MM.1S (cell line): ENCODE results near the gene ALDH9A1.

ENCODE experiments used
- DNase-seq: peaks from one replicate; pipeline ENCODE4 v3.0.0-alpha.2; 2015
- H2AFZ ChIP-seq: fragments of 300-600 bp; sonication (generic); 2 replicates; pipeline ENCODE4 v1.6.0; 2016; ENCODE audit warnings: antibody characterized with exemption, low read length
- H3F3A ChIP-seq: fragments of 300-600 bp; sonication (generic); 2 replicates; pipeline ENCODE4 v1.6.1; 2016; ENCODE audit warnings: mild to moderate bottlenecking, antibody characterized with exemption, low read length, moderate library complexity, mixed read lengths; ENCODE audit not compliant: insufficient read depth
- H3K27ac ChIP-seq: fragments of 300-600 bp; sonication (generic); 2 replicates; pipeline ENCODE4 v1.5.1; 2016; ENCODE audit warnings: mild to moderate bottlenecking, low read length
- H3K27me3 ChIP-seq: fragments of 300-600 bp; sonication (generic); replicated peaks from 2 replicates; pipeline ENCODE4 v1.6.0; 2016; ENCODE audit warnings: low read length; ENCODE audit not compliant: insufficient read depth
- H3K36me3 ChIP-seq: fragments of 300-600 bp; sonication (generic); replicated peaks from 2 replicates; pipeline ENCODE4 v1.6.1; 2016; ENCODE audit warnings: mild to moderate bottlenecking, low read length, mixed read lengths; ENCODE audit not compliant: insufficient read depth
- H3K4me1 ChIP-seq: fragments of 300-600 bp; sonication (generic); 2 replicates; pipeline ENCODE4 v1.6.1; 2016; ENCODE audit warnings: low read length, mixed read lengths
- H3K4me2 ChIP-seq: fragments of 300-600 bp; sonication (generic); 2 replicates; pipeline ENCODE4 v1.6.0; 2016; ENCODE audit warnings: low read depth, low read length
- H3K4me3 ChIP-seq: fragments of 300-600 bp; sonication (generic); 2 replicates; pipeline ENCODE4 v1.5.1; 2016; ENCODE audit warnings: low read length, mixed read lengths
- H3K79me2 ChIP-seq: fragments of 300-600 bp; sonication (generic); 2 replicates; pipeline ENCODE4 v1.6.1; 2016; ENCODE audit warnings: mixed run types, low read length, mixed read lengths
- H3K9ac ChIP-seq: fragments of 300-600 bp; sonication (generic); 2 replicates; pipeline ENCODE4 v1.6.1; 2016; ENCODE audit warnings: low read length, mixed read lengths
- H3K9me2 ChIP-seq: fragments of 300-600 bp; sonication (generic); replicated peaks from 2 replicates; pipeline ENCODE4 v1.6.1; 2016; ENCODE audit warnings: mild to moderate bottlenecking, low read length, mixed read lengths; ENCODE audit not compliant: insufficient read depth
- H3K9me3 ChIP-seq: fragments of 300-600 bp; sonication (generic); replicated peaks from 2 replicates; pipeline ENCODE4 v1.6.1; 2016; ENCODE audit warnings: mild to moderate bottlenecking, low read length, mixed read lengths; ENCODE audit not compliant: insufficient read depth
- H4K20me1 ChIP-seq: fragments of 300-600 bp; sonication (generic); 2 replicates; pipeline ENCODE4 v1.6.1; 2016; ENCODE audit warnings: mild to moderate bottlenecking, low read length, moderate library complexity, mixed read lengths; ENCODE audit not compliant: insufficient read depth
- EZH2 ChIP-seq: fragments of 300-600 bp; sonication (generic); optimal IDR thresholded peaks from 2 replicates; pipeline ENCODE3; 2017; ENCODE audit warnings: low read depth, mild to moderate bottlenecking, antibody characterized with exemption, low read length, mixed read lengths
- EZH2phosphoT487 ChIP-seq: fragments of 300-600 bp; sonication (generic); IDR thresholded peaks from 2 replicates; pipeline ENCODE4 v1.6.1; 2018; ENCODE audit warnings: antibody characterized with exemption, low read length
- TF ChIP-seq, protein P1 (sequence below): fragments of 300-600 bp; sonication (generic); IDR thresholded peaks from 2 replicates; pipeline ENCODE4 v1.5.1; 2016; ENCODE audit warnings: antibody characterized with exemption, low read length, mixed read lengths

Gene ALDH9A1

DNA sequence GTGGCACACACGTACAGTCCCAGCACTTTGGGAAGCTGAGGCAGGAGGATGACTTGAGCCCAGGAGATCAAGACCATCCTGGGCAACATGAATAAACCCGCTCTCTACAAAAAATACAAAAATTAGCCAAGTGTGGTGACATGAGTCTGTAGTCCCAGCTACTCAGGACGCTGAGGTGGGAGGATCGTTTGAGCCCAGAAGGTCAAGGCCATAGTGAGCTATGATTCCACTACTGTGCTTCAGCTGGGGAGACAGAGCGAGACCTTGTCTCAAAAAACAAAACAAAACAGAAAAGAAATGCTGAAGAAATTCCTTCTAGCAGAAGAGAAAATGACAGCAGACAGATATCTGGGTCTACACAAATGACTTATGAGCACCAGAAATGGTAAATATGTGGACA, 10.3 kb downstream of the ALDH9A1 start:
- TF ChIP-seq EZH2phosphoT487 (no peak), EZH2 (no peak)
- TF ChIP-seq, protein P1, sequence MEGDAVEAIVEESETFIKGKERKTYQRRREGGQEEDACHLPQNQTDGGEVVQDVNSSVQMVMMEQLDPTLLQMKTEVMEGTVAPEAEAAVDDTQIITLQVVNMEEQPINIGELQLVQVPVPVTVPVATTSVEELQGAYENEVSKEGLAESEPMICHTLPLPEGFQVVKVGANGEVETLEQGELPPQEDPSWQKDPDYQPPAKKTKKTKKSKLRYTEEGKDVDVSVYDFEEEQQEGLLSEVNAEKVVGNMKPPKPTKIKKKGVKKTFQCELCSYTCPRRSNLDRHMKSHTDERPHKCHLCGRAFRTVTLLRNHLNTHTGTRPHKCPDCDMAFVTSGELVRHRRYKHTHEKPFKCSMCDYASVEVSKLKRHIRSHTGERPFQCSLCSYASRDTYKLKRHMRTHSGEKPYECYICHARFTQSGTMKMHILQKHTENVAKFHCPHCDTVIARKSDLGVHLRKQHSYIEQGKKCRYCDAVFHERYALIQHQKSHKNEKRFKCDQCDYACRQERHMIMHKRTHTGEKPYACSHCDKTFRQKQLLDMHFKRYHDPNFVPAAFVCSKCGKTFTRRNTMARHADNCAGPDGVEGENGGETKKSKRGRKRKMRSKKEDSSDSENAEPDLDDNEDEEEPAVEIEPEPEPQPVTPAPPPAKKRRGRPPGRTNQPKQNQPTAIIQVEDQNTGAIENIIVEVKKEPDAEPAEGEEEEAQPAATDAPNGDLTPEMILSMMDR: no peak
- no peaks in the 10 kb centered on the region for H3K9me3 ChIP-seq

DNA sequence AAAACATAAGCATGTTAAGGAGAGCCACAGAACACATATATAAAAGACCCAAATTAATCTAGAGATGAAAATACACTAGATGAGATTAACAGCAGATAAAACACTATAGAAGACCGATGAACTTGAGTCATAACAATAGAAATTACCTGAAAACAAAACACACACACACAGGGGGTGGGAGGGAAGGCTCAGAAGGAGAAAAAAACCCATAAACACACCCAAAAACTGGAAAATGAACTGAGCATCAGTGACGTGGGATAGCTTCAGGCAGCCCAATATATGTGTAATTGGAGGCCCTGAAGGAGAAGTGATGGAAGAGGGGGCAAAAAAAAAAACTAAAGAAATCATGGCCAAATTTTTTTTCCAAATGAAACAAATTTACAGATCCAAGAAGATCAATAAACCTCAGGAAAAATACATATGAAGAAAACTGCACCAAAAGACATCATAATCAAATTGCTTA, 11.4 kb downstream of the ALDH9A1 start:
- Histone ChIP-seq H3K27me3 (no peaks in the 10 kb centered on the region), H4K20me1 (no peaks in the 10 kb centered on the region), H3K9ac (no peak overlapping the region), H3K36me3 (peaks cover 10% of the 10 kb centered on the region; the same call in 1 of the 2 replicates), H3K4me1 (no peaks in the 10 kb centered on the region), H3K27ac (no peak overlapping the region), H3K79me2 (peaks cover 77% of the 10 kb centered on the region), H3K4me2 (no peak overlapping the region), H3K9me3 (no peaks in the 10 kb centered on the region), H2AFZ (no peak overlapping the region), H3K4me3 (no peak overlapping the region), H3K9me2 (no peaks in the 10 kb centered on the region), H3F3A (no peaks in the 10 kb centered on the region)
- DNase-seq: no peak
- TF ChIP-seq, protein P1: no peak
- TF ChIP-seq EZH2 (no peak), EZH2phosphoT487 (no peak)

More for the DNA sequence above, 10.3 kb downstream of the ALDH9A1 start:
- H2AFZ ChIP-seq: no peak overlapping the region
- no peak overlapping the region for H3K27ac ChIP-seq
- no peaks in the 10 kb centered on the region for H3K9me2 ChIP-seq
- H3K9ac ChIP-seq: no peak overlapping the region
- H3F3A ChIP-seq: no peaks in the 10 kb centered on the region
- H4K20me1 ChIP-seq: no peaks in the 10 kb centered on the region
- no peaks in the 10 kb centered on the region for H3K4me1 ChIP-seq
- H3K79me2 ChIP-seq: peaks cover 79% of the 10 kb centered on the region
- H3K4me2 ChIP-seq: no peak overlapping the region
- DNase-seq: no peak
- H3K36me3 ChIP-seq: peaks cover 5% of the 10 kb centered on the region; the same call in 1 of the 2 replicates
- no peak overlapping the region for H3K4me3 ChIP-seq
- H3K27me3 ChIP-seq: no peaks in the 10 kb centered on the region

DNA sequence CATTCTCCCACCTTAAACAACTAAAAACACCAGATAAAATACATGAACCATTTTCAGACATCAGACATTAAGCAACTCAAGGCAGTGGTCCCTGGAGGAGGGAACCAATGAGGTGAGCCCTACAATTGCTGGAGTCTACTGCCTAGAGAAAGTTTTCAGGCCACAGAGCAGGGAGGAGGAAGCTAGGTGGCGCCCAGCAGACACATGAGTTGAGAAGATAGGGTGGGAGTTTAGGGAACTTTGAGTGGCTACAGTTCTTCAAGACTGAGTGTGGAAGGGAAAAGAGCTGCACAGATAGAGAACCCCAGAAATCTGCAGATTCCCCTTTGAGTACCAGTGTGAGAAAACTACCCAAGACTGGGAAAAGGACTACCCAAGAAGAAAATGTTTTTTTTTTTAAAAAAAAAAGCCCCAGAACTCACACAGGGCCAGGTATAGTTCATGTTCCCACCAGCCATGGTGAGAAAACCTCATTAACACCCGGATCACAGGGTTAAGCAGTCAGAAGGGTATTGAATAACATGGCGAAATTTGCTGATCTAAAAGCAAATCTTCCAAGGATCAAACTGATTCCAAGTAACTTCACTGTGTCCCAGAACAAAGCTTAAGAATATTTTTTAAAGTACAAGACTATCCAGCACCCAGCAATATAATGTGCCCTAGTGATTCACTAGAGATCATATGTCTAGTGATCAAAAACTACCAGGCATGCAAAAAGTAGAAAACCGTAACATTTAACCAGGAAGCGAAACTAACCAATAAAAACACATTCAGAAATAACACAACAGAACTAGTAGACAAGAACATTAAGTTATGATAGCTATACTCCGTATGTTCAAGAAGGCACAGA, 12.0 kb downstream of the ALDH9A1 start:
- Histone ChIP-seq H2AFZ (no peak overlapping the region), H3K36me3 (peaks cover 12% of the 10 kb centered on the region), H4K20me1 (no peaks in the 10 kb centered on the region), H3K79me2 (peaks cover 71% of the 10 kb centered on the region), H3K4me2 (no peak overlapping the region), H3K27ac (no peak overlapping the region), H3K9me3 (no peaks in the 10 kb centered on the region), H3K9ac (no peak overlapping the region), H3K4me1 (no peaks in the 10 kb centered on the region), H3K27me3 (no peaks in the 10 kb centered on the region), H3F3A (no peaks in the 10 kb centered on the region), H3K4me3 (no peak overlapping the region), H3K9me2 (no peaks in the 10 kb centered on the region)
- no peak for DNase-seq
- TF ChIP-seq EZH2 (no peak), EZH2phosphoT487 (no peak)
- TF ChIP-seq, protein P1: no peak
